Endothelial cell of hepatic sinusoid (primary cell): ENCODE measurements around the gene ADA.
"Not testable (repeated sequence)": the region's sequence is repeated elsewhere in the genome, so short reads cannot be mapped to it uniquely, and the experiment has no call there.

Experiments used
- in situ Hi-C: cut with HindIII; loops from 2 replicates; pipeline ENCODE4 v1.10.0; 2017; ENCODE audit warnings: low sequenced_read_pairs

Gene ADA

GRCh38 chr20:44681796-44682566 lies 30.5 kb upstream of the ADA start:
- in situ Hi-C loops: no loop called here

GRCh38 chr20:44678990-44679611 lies 27.6 kb upstream of the ADA start:
- in situ Hi-C loops: no loop called here

GRCh38 chr20:44678242-44678641 lies 26.7 kb upstream of the ADA start:
- in situ Hi-C loops: no loop called here

GRCh38 chr20:44672318-44672902 lies 20.9 kb upstream of the ADA start:
- in situ Hi-C loops: not testable (repeated sequence)

- in situ Hi-C loops: not testable (repeated sequence)
These were observed 20.0 kb upstream of the ADA start for GRCh38 chr20:44671541-44671940.

- in situ Hi-C loops: not testable (repeated sequence)
These were observed 19.4 kb upstream of the ADA start for GRCh38 chr20:44670851-44671250.

GRCh38 chr20:44666066-44666465 lies 14.6 kb upstream of the ADA start:
- in situ Hi-C loops: loop anchor here (5.0 kb wide), 1 partner anchor 49 kb away; no protein-coding TSS in a partner anchor

- in situ Hi-C loops: no loop called here
These were observed 12.6 kb upstream of the ADA start for GRCh38 chr20:44664131-44664530.

- in situ Hi-C loops: no loop called here
These were observed 10.8 kb upstream of the ADA start for GRCh38 chr20:44662261-44662660.

GRCh38 chr20:44660581-44660980 lies 9.1 kb upstream of the ADA start:
- in situ Hi-C loops: no loop called here

GRCh38 chr20:44659931-44660330 lies 8.4 kb upstream of the ADA start:
- in situ Hi-C loops: no loop called here

- in situ Hi-C loops: no loop called here
These were observed 7.3 kb upstream of the ADA start for GRCh38 chr20:44658810-44659209.

- in situ Hi-C loops: no loop called here
These were observed 6.4 kb upstream of the ADA start for GRCh38 chr20:44657875-44658274.

GRCh38 chr20:44656448-44656847 lies 4.9 kb upstream of the ADA start:
- in situ Hi-C loops: no loop called here

- in situ Hi-C loops: not testable (repeated sequence)
These were observed 2.7 kb upstream of the ADA start for GRCh38 chr20:44654210-44654609.

- in situ Hi-C loops: no loop called here
These were observed 2.0 kb upstream of the ADA start for GRCh38 chr20:44653546-44653945.

GRCh38 chr20:44651434-44651683 lies 140 bp downstream of the ADA start:
- in situ Hi-C loops: no loop called here

GRCh38 chr20:44650771-44651433 lies 597 bp downstream of the ADA start:
- in situ Hi-C loops: no loop called here

- in situ Hi-C loops: no loop called here
These were observed 1.5 kb downstream of the ADA start for GRCh38 chr20:44649976-44650375.

- in situ Hi-C loops: no loop called here
These were observed 2.4 kb downstream of the ADA start for GRCh38 chr20:44649126-44649525.

- in situ Hi-C loops: no loop called here
These were observed 2.9 kb downstream of the ADA start for GRCh38 chr20:44648579-44648978.

- in situ Hi-C loops: no loop called here
These were observed 3.4 kb downstream of the ADA start for GRCh38 chr20:44648068-44648467.
